ENCODE measurements around the gene AP3M1. TPM values are rescaled to one million over a fixed set of nuclear protein-coding genes. Genes with fewer than 3 reads are reported as not detected.

Gene AP3M1
- polyA plus RNA-seq, 2 of the 4 experiments (the other 2 are of a cell fraction): 39.0 to 83.0 TPM

- Histone ChIP-seq H3K4me2 (no peak overlapping the region), H3K27ac (no peak overlapping the region), H3K4me3 (no peak overlapping the region), H3K4me1 (peaks cover 6% of the 10 kb centered on the region), H3K9me3 (no peaks in the 10 kb centered on the region)
- DNase-seq (ENCODE audit: low read depth in 1 of 2, low spot score in 1 of 2): no peak
- 92% methylated on average over 2 of the region's 2 CpGs for WGBS (ENCODE audit: missing lambda C conversion rate)
- ChIA-PET CTCF (interaction anchor here (0.7 kb wide), 2 partner anchors 14 to 18 kb away, joined by 3 read pairs; no protein-coding TSS in a partner anchor), POLR2A (no interaction called here)
- no peak for ATAC-seq
- no peak for TF ChIP-seq KDM1A (IDR thresholded peaks at IDR 0.05; ENCODE audit: low read depth)
- no peak for TF ChIP-seq PHF8 (IDR thresholded peaks at IDR 0.05; ENCODE audit: borderline replicate concordance, low read depth)
- no peak for TF ChIP-seq MAFK (IDR thresholded peaks at IDR 0.05; ENCODE audit: partially characterized antibody)
- TF ChIP-seq HMGXB4 (CRISPR knock-in tag; IDR thresholded peaks at IDR 0.05; ENCODE audit: borderline replicate concordance): no peak
- TF ChIP-seq EHMT2 (IDR thresholded peaks at IDR 0.05; ENCODE audit: low read depth): no peak
- no peak for TF ChIP-seq USF2 (IDR thresholded peaks at IDR 0.05)
- no peak for TF ChIP-seq JUN (IDR thresholded peaks at IDR 0.05)
- no peak for TF ChIP-seq SREBF2 (IDR thresholded peaks at IDR 0.05)
- no peak for TF ChIP-seq CBX8 (IDR thresholded peaks at IDR 0.05)
- TF ChIP-seq BHLHE40 (IDR thresholded peaks at IDR 0.05; ENCODE audit: low read depth, low read length): no peak
- no peak for TF ChIP-seq CHD4 (IDR thresholded peaks at IDR 0.05; ENCODE audit: borderline replicate concordance)
- no peak for FAIRE-seq
Measured at GRCh38 chr10:74171625-74172024, 21.0 kb upstream of the AP3M1 start.

GRCh38 chr10:74167443-74167842 is 16.8 kb upstream of the AP3M1 start:
- ChIA-PET POLR2A (no interaction called here), CTCF (interaction anchor here (1.1 to 2.5 kb wide), 5 partner anchors 11 to 67 kb away, joined by 3 to 8 read pairs (median 4); partner anchors contain the start of genes ADK and AP3M1)
- no peak for FAIRE-seq
- H3K4me3 ChIP-seq: no peak overlapping the region
- peaks cover 16% of the 10 kb centered on the region for H3K4me1 ChIP-seq
- no peak overlapping the region for H3K4me2 ChIP-seq
- H3K27ac ChIP-seq: no peak overlapping the region
- TF ChIP-seq CHD2 (IDR thresholded peaks at IDR 0.05; ENCODE audit: low read length, partially characterized antibody): no peak
- TF ChIP-seq FOSB (CRISPR knock-in tag; IDR thresholded peaks at IDR 0.05): no peak
- TF ChIP-seq NR3C1 (IDR thresholded peaks at IDR 0.05): no peak
- TF ChIP-seq RFX5 (IDR thresholded peaks at IDR 0.05): no peak
- TF ChIP-seq ZSCAN20 (CRISPR knock-in tag; IDR thresholded peaks at IDR 0.05): no peak
- no peak for TF ChIP-seq ESRRA (IDR thresholded peaks at IDR 0.05; ENCODE audit: borderline replicate concordance, low read length)
- 80% methylated on average over 1 of the region's 1 CpG for WGBS (ENCODE audit: missing lambda C conversion rate)
- DNase-seq (ENCODE audit: low read depth in 1 of 2, low spot score in 1 of 2): no peak
- no peaks in the 10 kb centered on the region for H3K9me3 ChIP-seq
- no peak for ATAC-seq

GRCh38 chr10:74165530-74165901 is 14.9 kb upstream of the AP3M1 start:
- ChIA-PET POLR2A (interaction anchor here (0.6 kb wide), 1 partner anchor 313 kb away, joined by 3 read pairs; no protein-coding TSS in a partner anchor), CTCF (interaction anchor here (0.6 to 2.1 kb wide), 4 partner anchors 9 to 48 kb away, joined by 3 to 6 read pairs (median 4); partner anchors contain the start of gene AP3M1)
- DNase-seq (ENCODE audit: low read depth in 1 of 2, low spot score in 1 of 2) (no peak), ATAC-seq (no peak), FAIRE-seq (no peak)
- WGBS (ENCODE audit: missing lambda C conversion rate): 49% methylated on average over 2 of the region's 2 CpGs
- Histone ChIP-seq H3K9me3 (no peaks in the 10 kb centered on the region), H3K4me2 (no peak overlapping the region), H3K27ac (no peak overlapping the region), H3K4me1 (peaks cover 16% of the 10 kb centered on the region), H3K4me3 (no peak overlapping the region)
- TF ChIP-seq HMGXB4 (CRISPR knock-in tag; IDR thresholded peaks at IDR 0.05; ENCODE audit: borderline replicate concordance) (no peak), ESRRA (IDR thresholded peaks at IDR 0.05; ENCODE audit: borderline replicate concordance, low read length) (no peak), ZSCAN20 (CRISPR knock-in tag; IDR thresholded peaks at IDR 0.05) (no peak), BCL3 (IDR thresholded peaks at IDR 0.05) (no peak), MYC (IDR thresholded peaks at IDR 0.05; ENCODE audit: borderline replicate concordance, low read length) (no peak), NFE2L2 (conservative IDR thresholded peaks at IDR 0.05; ENCODE audit: low read length) (no peak), HDAC2 (IDR thresholded peaks at IDR 0.05) (no peak), PHF8 (IDR thresholded peaks at IDR 0.05; ENCODE audit: borderline replicate concordance, low read depth) (no peak), CTCF (IDR thresholded peaks at IDR 0.05) (no peak), RAD21 (conservative IDR thresholded peaks at IDR 0.05 in 1 of 2, IDR thresholded peaks at IDR 0.05 in 1 of 2) (no peak), MAFK (IDR thresholded peaks at IDR 0.05; ENCODE audit: partially characterized antibody) (no peak), ELK1 (IDR thresholded peaks at IDR 0.05; ENCODE audit: low read depth, low read length) (no peak)
